Fibroblast of the conjunctiva (primary cell): ENCODE measurements around the gene PTPRM.
"Not testable (repeated sequence)": the region's sequence is repeated elsewhere in the genome, so short reads cannot be mapped to it uniquely, and the experiment has no call there.

ENCODE experiments used
- DNase-seq: peaks from one replicate; pipeline ENCODE4 v3.0.0-alpha.2; 2010; ENCODE audit warnings: low read depth

Gene PTPRM

DNA sequence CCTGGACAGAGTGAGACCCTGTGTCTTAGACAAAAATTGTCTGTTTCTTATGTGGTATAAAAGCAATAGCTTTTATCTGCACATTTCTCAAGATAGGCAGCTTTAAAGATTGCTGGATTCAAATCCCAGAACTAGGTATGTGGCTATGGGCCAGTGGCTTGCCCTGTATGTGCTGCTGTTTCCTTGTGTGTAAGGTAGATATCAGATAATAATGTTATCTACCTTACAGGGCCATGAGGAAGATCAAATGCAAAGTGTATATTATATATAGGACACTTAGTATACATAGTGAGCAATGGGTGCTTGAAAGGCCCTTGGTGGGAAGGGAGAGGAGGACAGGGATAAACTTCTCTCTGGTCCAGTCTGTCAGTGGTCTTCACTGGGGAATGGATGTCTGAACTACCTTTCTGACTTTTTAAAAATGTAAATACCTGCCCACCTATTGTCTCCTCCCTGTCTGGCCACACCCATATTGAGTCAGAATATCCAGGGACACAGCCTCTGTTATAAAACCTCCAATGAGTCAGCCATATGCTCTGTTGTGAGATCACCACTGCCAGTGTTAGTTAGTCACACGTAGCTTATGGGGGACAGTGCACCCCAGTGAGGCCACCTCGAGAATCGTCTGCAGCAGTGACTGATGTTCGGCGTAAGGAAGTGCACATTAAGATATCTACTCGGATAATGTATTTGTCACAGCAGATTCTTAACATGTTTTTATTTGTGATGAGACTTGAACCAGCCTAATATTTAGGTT lies 383.4 kb downstream of the PTPRM start:
- DNase-seq = peak; percentile 24

DNA sequence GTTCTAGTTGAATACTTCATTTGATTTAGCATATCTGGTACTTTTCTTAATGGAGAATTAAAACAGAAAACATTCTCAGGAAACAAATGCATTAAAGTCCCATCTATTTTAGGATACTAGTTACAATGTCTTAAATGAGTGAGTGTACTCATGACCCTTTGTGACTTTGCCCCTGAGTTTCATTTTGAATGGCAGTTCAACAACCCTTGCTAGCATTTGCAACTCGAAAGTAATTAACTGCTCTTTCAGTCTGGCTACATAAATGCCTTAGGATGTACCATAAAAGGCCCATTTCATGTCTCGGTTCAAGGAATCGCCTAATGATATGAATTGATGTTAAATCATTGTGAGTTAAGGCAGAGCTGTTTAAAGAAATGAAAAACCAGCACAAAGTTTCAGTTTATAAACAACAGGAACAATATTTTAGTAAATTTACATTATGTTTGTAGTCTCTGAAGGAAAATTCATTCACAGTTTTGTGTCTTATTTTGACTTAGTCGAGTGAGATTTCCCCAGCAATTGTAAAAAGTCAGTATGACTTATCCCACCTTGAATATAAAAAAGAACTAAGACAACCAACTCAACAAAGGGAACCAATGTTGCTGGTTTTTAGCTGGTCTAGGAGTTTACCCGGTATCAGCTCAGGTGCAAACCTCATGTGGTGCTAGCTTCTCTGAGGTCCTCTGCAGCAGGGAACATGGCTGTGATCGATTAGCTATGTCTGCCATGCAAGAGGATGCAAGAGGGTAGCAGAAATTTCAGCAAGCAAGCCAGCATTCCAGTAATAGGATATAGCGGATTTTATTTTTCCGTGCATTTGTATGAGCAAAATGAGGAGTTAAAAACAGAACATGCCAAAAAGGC lies 386.2 kb downstream of the PTPRM start:
- no peak for DNase-seq

DNA sequence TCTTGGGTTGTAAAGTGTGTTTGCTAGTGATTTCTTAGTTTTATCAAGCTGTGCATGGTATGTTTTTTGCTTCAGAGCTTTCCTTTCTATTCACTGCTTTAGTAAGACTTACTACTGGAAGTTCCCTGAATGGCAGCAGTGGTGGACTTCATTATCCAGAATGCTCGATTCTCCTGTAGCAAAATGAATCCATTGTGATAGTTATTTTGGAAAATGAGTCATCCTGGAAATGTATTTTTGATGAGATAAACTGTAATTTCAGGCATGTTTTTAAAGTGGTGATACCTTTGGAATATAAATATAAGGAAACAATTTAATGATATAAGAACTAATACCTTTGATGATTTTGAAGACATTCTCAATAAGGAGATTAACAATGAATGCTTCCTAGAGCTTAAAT lies 387.1 kb downstream of the PTPRM start:
- no peak for DNase-seq

DNA sequence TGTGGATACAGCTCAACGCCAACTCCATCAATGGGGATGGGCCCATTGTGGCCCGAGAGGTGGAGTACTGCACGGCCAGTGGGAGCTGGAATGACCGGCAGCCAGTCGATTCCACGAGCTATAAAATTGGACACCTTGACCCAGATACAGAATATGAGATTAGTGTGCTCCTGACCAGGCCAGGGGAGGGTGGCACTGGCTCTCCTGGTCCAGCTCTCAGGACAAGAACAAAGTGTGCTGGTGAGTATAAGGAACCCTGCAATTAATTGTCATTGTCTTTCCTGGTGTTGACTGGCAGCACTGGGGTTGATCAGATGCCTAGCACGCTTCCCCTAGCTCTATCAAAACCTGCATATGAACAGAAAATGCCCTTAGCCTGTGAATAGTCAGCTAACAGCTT lies 388.1 kb downstream of the PTPRM start:
- DNase-seq = no peak

DNA sequence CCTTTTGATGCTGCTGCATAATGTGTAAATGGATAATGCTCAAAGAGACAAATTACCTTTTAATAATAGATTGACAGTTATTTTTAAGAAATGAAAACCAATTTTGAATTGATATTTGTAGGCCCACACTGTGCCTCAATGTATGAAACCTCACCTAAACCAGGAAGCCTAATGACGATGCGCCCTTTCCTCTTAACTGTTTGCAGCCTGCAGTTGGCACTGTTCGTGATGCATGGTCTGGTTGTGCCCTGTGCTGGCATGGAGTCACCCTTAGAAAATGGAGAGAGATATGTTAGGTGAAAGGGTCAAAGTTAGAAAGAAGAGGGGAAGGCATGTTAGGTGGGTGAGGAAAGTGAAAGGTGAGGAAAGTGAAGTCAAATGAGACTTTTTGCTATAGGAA lies 390.2 kb downstream of the PTPRM start:
- no peak for DNase-seq

DNA sequence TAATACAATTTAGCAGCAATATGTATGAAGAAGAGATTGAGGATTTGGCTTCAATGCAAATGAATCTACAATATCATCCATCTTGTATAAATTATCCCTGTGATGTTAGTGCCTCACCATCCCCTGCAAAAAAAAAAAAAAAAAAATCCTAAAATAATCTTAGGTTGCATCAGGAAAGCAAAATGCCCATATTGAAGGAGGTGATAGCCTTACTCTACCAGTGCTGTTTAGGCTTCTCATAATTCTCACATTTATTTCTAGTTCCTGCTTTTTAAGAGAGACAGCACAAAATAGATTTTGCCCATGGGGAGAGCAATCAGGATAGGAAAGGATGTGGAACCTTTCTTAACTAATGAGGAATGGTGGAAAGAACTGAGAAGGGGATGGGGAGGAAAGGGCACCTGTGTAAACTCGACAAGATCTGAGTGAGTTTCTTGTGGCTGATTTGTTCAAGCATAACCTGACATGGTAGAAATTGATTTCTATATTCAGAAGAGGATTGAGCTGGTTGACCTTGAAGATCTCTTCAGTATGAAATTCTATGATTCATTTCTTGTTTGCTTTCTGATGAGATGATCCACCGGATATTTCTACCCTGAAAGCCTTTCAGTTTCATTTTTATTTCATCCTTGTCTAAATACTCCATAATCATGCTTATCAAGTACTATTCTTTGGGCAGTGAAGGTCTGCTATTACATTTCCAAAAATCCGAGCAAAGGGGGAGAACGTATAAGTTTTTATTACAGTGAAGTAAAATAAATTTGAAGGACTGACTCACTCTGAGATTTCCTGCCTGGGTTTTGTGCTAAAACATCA lies 391.2 kb downstream of the PTPRM start:
- no peak for DNase-seq

DNA sequence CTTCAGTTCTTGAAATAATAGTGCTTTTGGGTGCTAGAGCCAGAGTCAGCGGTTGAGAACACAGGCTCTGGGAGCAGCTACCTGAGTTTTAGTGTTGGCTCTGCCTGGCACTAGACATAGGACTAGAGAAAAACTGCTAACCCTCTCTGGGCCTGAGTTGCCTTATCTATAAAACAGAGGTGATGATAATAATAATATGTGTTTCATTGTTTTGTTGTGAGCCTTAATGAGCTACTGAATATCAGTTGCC lies 391.7 kb downstream of the PTPRM start:
- no peak for DNase-seq

DNA sequence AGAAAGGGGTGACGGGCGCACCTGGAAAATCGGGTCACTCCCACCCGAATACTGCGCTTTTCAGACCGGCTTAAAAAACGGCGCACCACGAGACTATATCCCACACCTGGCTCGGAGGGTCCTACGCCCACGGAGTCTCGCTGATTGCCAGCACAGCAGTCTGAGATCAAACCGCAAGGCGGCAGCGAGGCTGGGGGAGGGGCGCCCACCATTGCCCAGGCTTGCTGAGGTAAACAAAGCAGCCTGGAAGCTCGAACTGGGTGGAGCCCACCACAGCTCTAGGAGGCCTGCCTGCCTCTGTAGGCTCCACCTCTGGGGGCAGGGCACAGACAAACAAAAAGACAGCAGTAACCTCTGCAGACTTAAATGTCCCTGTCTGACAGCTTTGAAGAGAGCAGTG lies 399.6 kb downstream of the PTPRM start:
- DNase-seq = not testable (repeated sequence)

DNA sequence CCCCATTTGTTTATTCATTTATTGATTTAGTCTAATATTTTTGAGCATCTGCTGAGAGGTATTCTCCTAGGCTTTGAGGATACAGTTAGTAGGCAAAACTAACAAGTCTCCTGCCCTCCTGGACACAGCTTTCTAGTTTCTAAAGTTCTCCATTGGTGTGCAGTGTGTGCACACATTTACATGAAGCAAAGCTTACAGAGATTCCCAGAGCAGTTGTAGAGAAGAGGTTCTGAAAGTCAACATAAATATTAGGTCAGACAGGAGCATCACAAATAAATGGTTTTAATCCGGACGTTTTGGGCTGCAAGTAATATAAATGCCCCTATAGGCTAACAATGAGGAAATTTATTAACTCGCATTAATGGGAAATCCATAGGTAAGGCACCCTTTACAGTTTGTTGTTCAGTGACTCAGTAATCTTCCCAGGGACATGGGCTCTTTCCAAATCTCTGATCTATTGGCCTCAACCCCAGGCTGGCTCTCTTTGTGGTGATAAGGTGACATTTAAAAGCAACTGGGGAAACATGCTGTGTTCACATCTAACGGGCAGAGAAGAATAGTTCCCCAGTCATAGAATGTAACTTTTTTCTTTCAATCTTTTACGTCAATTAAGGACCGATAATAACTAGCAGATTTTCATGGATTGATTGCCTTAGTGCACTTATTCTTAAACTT lies 407.2 kb downstream of the PTPRM start:
- no peak for DNase-seq

DNA sequence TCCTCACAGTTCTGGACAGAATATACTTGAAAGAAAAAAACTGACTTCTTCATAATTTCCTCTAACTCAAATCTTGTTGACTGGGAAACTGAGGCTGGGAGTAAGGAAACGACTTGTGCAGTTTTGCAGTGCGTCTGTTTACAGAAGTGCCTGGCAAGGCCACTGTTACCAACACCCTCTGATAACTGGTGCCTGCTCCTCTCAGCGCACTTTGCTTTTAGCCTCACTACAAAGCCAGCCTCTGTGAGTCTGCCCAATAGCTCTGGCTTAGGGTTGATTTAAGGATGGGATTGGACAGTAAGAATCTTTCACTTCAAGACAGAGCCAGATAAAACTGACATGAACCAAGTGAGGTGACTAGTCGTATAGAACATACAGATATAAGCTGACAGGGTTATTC lies 410.8 kb downstream of the PTPRM start:
- DNase-seq = no peak

DNA sequence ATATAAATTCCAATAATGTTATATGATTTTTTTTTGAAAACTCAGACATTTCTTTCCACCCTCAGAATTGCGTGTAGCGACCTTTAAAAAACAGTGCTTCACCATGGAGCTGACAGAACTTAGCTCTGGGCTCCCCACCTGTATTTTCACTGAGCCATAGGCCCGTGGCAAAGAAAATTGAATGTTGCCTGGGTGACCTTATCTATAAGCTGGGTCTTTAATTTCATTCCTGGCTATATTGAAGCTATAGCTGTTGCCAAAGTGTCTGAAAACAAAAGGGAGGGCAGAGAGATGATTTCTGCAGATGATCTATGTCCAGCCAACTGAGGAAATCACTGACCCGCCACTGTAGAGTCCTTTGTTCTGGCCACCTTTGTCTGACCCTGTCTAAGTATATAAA lies 411.7 kb downstream of the PTPRM start:
- DNase-seq = no peak

DNA sequence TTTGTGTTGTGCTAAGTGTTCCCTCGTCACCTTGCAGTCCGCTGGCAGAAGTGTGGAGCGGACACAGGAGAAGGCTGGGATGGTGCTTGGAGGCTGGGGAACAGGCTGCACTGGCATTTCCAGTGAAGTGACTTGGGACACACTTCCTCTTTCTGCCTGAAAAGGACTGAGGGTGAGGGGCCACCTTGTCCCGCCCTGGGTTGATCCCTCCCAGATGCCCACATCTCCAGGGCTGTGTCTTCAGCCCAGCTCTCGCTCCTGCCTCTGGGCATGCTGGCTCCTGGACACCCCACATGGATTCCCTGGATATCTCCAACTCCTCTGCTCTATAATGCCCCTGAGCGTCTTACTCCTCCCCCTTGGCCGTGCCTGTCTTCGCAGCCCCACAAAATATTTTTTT lies 412.6 kb downstream of the PTPRM start:
- DNase-seq = no peak

DNA sequence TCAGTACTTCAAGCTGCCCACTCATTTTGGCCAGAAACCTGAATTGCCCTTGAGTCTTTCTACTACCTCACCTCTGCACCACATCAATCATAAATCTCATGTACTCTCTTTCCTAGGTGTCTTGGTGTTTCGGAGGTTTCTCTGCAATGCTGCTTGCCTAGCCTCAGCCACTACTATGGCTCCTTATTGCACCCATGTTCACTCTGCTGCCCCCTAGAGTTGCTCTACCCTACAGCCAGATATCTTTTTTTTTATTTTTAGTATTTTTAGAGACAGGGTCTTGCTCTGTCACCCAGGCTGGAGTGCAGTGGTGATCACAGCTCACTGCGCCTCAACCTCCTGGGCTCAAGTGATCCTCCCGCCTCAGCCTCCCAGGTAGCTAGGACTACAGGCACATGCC lies 413.0 kb downstream of the PTPRM start:
- DNase-seq = no peak

DNA sequence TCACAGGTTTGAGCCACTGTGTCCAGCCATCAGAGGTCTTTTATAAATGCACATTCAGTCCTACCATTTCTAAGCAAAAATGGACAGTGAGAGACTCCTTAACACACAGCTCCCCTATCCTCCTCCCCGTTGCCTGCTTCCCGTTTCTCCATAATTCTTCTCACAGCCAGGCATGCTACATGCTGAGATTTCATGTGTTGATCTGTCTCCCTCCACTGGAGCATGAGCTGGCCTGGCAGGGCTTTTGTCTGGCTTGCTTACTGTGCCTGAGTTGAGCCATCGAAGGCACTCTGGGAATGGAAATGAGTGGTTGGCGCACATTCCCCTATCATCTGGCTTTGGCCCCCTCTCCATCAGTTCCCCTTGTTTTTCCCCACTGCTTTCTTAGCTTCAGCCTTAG lies 413.5 kb downstream of the PTPRM start:
- no peak for DNase-seq

DNA sequence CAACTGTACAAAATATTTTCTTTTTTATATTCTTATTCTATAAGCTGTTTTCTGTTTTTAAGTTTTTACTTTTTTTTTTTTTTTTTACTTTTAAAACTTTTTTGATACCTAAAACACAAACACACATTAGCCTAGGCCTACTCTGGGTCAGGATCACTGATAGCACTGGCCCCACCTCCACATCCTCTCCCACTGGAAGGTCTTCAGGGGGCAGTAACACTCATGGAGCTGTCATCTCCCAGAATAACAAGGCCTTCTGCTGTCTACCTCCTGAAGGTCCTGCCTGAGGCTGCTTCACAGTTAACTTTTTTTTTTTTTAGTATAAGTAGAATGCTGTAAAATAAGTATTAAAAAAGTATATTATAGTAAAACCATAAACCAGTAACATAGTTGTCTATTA lies 415.1 kb downstream of the PTPRM start:
- DNase-seq = no peak

DNA sequence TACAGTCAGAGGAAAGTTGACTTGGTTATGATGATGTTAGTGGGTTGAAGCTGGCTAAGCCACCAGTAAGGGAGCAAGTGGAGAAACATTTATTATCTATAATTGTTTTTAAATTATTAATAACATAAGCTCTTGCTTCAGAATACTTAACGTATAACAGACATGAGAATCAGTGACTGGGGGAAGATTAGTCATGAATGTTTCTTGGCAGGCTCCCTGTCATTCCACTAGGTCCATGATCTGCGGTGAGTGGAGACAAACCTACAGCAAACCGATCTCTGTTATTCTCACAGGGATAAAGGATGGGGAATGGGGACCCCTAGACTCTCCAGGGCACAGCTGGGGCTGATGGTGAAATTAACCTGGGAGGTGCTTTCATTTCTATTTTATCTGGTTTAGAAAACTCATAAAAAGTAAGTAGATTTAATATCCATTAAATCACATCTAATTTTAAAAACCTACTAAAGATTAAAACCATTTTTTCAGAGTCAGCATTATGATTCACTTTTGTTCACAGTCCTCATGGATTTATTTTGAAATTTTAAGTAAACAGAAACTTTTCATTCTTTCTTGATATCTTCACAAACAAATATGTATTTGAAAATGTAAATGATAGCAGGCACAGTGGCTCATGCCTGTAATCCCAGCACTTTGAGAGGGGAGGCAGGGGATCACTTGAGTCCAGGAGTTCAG lies 420.3 kb downstream of the PTPRM start:
- peak; percentile 47 for DNase-seq

DNA sequence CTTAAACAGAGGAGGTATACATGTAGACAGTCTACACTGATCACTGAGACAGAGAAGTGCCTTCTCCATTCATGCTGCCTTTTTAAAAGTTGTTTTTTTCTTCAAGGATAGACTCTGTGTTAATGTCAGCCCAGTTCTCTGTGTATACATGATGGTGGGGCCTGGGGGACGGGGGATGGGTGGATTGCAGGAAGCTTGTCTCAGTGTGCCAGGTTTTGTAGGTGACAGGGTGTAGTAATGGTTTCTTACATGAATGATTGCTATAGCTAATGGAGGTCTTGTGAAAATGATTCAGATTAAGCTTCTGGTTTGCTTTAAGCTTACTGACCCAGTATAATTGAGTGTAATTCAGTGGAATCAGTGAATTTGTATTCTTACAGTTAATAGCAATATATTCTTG lies 423.6 kb downstream of the PTPRM start:
- DNase-seq = no peak

DNA sequence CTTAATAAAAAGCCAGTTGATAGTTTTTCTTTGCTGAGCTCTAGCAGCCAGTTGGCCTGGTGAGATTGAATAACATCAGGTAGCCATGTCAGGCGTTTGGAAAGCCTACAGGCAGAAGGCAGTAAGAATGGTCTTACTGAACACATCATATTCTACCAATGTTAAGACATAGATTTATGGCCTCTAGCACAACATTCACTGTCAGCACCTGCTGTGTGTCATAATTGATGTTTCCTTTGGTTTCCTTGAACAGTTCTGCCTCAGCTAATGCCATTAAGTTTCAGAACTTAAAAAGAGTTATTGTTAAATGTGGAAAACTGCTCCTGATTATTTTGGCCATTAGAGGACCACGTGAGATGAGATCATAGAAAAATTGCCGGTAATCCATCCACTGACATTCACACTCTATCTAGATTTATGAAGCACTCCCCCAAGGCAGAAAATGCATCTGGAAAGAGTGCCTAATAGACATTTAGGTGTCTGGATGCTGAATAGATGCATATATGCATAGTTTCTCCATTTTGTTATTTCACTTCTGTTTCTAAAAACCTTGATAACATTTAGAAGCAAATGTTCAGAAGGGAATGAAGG lies 434.7 kb downstream of the PTPRM start:
- no peak for DNase-seq

DNA sequence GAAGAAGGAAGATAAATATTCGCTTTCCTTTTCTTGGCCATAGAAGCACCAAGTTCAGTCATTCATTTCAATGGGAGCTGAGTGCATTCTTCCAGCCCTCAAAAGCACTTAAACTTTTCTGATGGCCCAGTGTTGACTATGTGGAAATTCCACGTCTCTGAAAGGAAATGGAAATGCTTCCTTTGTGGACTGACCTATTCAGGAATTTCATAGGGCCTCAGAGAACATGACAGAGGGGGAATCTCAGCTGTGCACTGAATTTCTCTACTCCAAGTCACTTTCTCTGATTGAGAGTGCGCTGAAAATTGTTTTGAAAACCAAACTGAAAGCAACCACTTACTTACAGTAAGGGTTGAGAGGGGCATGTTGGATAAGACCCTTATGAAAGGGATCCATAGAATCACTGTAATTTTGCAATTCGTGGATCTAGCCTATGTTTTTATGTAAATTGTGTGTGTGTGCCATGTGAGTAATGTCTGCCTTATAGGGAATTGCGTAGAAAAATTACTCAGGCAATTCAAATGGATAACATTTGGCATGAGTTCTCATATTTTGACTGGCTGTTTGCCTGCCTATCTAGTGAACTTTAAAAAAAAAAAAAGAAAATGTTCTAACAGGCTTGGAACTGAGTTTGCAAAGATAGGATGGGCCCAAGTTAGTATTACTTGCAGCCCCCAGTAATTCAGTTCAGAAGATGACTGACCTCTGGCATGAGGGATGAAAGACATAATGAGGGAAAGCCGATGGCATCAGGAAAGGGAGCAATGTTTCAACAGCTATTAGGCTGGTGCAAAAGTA lies 437.0 kb downstream of the PTPRM start:
- DNase-seq = peak; percentile 40

DNA sequence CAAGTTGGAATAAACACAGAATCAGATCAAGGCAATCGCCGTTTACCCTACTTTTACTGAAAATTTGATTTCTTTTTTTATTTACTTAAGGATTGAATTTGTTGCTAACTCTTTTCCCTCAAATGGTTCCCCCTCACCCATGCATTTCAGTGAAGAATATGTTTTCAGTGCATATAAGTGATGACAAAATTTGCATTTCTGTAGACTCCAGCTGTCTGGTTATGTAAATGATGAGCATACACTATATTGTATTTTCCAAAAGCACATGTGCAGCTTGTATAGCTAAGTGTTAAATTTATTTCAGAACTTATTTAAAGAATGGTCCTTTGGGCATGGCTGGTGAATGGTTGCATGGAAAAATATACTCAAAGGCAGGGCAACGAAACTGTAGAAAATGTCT lies 437.7 kb downstream of the PTPRM start:
- no peak for DNase-seq
